GM19351 (cell line): ENCODE measurements around the gene PMEL.
"Not testable (repeated sequence)": the region's sequence is repeated elsewhere in the genome, so short reads cannot be mapped to it uniquely, and the experiment has no call there.

Experiments used
- ATAC-seq: cut with Tn5 transposase; IDR thresholded peaks from one replicate; pipeline ENCODE4 v1.9.1; 2021; ENCODE audit warnings: mild to moderate bottlenecking, moderate library complexity; ENCODE audit not compliant: unreplicated experiment

The PMEL gene

GRCh38 chr12:55983232-55983842 lies 17.5 kb upstream of the PMEL start:
- no peak for ATAC-seq

GRCh38 chr12:55982319-55982936 lies 16.6 kb upstream of the PMEL start:
- ATAC-seq, result peak; percentile 92

- not testable (repeated sequence) for ATAC-seq
Measured at GRCh38 chr12:55981882-55982281, 16.0 kb upstream of the PMEL start.

- ATAC-seq, result no peak
Measured at GRCh38 chr12:55979069-55979468, 13.2 kb upstream of the PMEL start.

GRCh38 chr12:55978393-55978792 lies 12.6 kb upstream of the PMEL start:
- no peak for ATAC-seq

- ATAC-seq, result no peak
Measured at GRCh38 chr12:55974308-55974730, 8.5 kb upstream of the PMEL start.

- ATAC-seq, result peak; percentile 89
Measured at GRCh38 chr12:55973599-55974307, 7.9 kb upstream of the PMEL start, which contains the start of gene RAB5B. TSS of gene RAB5B (plus strand) at chr12:55974078. CDS start at chr12:55986961, 12,883 bp downstream.

GRCh38 chr12:55972911-55973598 lies 7.2 kb upstream of the PMEL start:
- no peak for ATAC-seq

- ATAC-seq, result no peak
Measured at GRCh38 chr12:55972456-55972855, 6.6 kb upstream of the PMEL start.

GRCh38 chr12:55972042-55972441 lies 6.2 kb upstream of the PMEL start:
- no peak for ATAC-seq

GRCh38 chr12:55970775-55971174 lies 4.9 kb upstream of the PMEL start:
- no peak for ATAC-seq

- ATAC-seq, result no peak
Measured at GRCh38 chr12:55969356-55969755, 3.5 kb upstream of the PMEL start.

GRCh38 chr12:55966408-55967281 lies 803 bp upstream of the PMEL start, which contains the start of gene CDK2:
TSS of gene CDK2 (plus strand) at chr12:55966830. CDS start at chr12:55967009, 179 bp downstream.
- ATAC-seq, result peak; percentile 97

GRCh38 chr12:55965240-55965639 lies 602 bp downstream of the PMEL start:
- no peak for ATAC-seq

- ATAC-seq, result no peak
Measured at GRCh38 chr12:55963760-55964159, 2.1 kb downstream of the PMEL start.

- no peak for ATAC-seq
Measured at GRCh38 chr12:55957106-55957859, 8.6 kb downstream of the PMEL start.

GRCh38 chr12:55955800-55956508 lies 9.9 kb downstream of the PMEL start:
- ATAC-seq, result no peak

GRCh38 chr12:55955344-55955743 lies 10.5 kb downstream of the PMEL start:
- no peak for ATAC-seq

- ATAC-seq, result no peak
Measured at GRCh38 chr12:55946553-55946952, 19.3 kb downstream of the PMEL start.
